ENCODE measurements around the gene FCRL4. TPM values are rescaled to one million over a fixed set of nuclear protein-coding genes. Genes with fewer than 3 reads are reported as not detected.

Gene FCRL4
- polyA plus RNA-seq: not detected in 2 replicates

DNA sequence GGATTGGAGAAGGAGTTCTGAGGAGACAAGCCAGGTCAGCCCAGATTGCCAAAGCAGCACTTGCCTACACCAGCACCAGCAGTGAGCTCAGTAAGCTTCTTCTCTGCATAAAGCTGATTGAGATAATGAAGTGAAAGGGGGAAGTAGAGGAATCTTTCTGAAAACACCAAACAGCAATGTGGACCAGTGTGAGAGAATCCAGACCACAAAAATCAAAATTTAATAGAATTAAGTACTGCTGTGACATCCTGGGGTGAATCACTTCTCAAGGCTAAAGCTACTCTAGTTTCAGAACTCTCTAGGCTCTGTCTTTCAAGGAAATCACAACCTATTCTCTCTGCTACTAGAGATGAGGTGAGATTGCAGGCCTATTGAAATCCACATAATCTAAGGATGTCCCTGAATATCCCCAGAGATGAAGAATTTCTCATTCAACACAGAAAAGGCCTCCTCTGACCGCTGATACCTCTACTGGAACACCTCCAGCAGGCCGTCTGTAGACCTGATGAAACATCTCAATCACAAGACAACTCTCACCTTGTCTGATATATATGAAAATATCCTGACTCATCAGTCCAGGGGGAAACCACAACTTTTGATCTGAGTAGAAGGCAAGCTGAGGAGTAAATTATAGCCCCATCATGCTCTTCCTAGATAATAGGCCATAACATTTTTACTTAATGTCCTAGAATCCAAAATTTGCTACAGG lies at the start of gene FCRL4:
Gene FCRL4, minus strand, starts transcription at position 127 of the 709 bp plus-strand sequence. CDS start 141 bp downstream, outside the sequence.

DNA sequence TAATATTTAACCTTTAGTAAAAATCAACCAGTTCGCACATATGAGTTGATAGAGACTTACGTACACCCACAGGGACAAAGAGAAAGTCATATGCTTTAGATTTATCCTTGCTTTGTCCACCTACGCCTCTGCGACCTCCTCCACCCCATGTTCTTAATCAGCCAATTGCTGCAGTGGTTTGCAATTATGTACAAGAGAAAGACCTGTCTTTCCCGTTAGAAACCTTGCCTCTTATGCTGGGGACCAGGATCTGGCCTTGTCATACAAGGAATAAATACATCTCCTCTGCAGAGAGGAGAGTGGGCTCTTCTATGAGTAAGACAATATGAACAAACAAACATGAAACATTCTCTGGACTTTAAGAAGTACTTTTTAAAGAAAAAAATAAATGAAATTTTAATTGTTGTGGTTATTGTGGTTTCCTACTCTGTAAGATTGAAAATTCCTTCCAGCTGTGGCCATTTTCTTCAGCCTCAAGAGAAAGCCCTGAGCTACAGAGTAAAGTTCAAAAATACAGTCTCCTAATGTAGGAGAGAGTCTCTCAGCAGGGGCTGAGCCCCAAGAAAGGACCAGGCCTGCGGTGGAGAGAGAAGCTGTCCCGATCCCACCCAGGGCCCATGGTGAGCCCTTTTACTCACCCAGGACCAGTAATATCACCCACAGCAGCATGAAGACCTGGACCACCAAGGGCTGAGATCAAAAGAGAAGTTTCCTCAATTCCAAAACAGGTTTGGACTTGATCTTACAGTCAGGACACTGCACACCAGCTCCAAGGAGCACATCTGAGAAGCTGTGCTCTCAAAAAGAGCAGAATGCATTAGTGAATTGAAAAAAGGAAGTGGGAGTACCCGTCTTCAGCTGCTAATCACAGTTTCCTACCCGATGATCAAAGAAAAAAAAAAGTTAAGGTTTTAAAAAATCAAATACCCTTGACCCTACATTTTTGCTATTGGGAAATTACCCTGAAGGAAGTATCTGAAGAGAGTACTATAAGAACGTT lies 45.9 kb downstream of the FCRL4 start, which contains the start of gene FCRL5:
Gene FCRL5, minus strand, starts transcription at position 822 of the 1,000 bp plus-strand sequence. Its CDS starts 153 bp downstream, at position 669.

Other genes starting within 250 kb of the FCRL4 start
- not detected in 2 replicates for gene FCRL5, start 45.6 kb downstream of the FCRL4 start, polyA plus RNA-seq
- gene FCRL3, start 102.7 kb upstream of the FCRL4 start, polyA plus RNA-seq: not detected in 2 replicates
- not detected in 2 replicates for gene FCRL2, start 179.0 kb upstream of the FCRL4 start, polyA plus RNA-seq
- gene FCRL1, start 222.0 kb upstream of the FCRL4 start, polyA plus RNA-seq: not detected in 2 replicates
- not detected in 2 replicates for gene CD5L, start 243.7 kb upstream of the FCRL4 start, polyA plus RNA-seq

Data from Purkinje cell (primary cell).